22Rv1 (cell line): ENCODE data around the gene ENTHD1.

Source experiments
- ZFX ChIP-seq: fragments of 450-650 bp; IDR thresholded peaks from 2 replicates; pipeline ENCODE4 v1.6.1; 2017; ENCODE audit warnings: antibody characterized with exemption, borderline replicate concordance
- TF ChIP-seq, protein P1 (sequence below): fragments of 450-650 bp; IDR thresholded peaks from 2 replicates; pipeline ENCODE4 v1.5.1; 2017; ENCODE audit warnings: mild to moderate bottlenecking

DNA sequence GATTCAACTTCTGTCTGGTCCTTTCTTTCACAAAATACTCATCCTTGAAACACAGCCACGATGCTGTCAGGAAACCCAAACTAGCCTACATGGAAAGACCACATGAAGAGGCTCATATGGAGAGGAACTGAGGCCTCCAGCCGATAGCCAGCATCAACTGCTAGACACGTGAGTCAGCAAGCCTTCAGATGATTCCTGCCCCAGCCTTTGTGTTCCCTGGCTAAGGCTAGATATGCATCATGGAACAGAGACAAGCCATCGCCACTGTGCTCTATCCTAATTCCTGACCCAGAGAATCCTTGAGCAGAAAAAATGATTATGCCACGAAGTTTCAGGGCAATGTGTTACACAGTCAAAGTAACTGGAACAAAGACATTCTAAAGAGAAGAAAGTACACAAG is 75.5 kb downstream of the ENTHD1 start:
- TF ChIP-seq, protein P1, sequence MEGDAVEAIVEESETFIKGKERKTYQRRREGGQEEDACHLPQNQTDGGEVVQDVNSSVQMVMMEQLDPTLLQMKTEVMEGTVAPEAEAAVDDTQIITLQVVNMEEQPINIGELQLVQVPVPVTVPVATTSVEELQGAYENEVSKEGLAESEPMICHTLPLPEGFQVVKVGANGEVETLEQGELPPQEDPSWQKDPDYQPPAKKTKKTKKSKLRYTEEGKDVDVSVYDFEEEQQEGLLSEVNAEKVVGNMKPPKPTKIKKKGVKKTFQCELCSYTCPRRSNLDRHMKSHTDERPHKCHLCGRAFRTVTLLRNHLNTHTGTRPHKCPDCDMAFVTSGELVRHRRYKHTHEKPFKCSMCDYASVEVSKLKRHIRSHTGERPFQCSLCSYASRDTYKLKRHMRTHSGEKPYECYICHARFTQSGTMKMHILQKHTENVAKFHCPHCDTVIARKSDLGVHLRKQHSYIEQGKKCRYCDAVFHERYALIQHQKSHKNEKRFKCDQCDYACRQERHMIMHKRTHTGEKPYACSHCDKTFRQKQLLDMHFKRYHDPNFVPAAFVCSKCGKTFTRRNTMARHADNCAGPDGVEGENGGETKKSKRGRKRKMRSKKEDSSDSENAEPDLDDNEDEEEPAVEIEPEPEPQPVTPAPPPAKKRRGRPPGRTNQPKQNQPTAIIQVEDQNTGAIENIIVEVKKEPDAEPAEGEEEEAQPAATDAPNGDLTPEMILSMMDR: no peak
- no peak for TF ChIP-seq ZFX
